SK-N-SH (cell line): ENCODE results near the gene MSL1.

Source experiments
- CTCF ChIP-seq: fragments of 200-600 bp; sonication (generic); IDR thresholded peaks from 2 replicates; pipeline ENCODE4 v1.6.1; 2017; ENCODE audit warnings: antibody characterized with exemption, mild to moderate bottlenecking, moderate library complexity
- EP300 ChIP-seq, 2 experiments: IDR thresholded peaks; 2 replicates each; pipeline versions ENCODE4 v1.4.0 to v1.6.1; 2012; ENCODE audit warnings: borderline replicate concordance in 1 of 2, low read depth in 1 of 2, low read length in 1 of 2
- EZH2phosphoT487 ChIP-seq: fragments of 200-600 bp; sonication (generic); IDR thresholded peaks from 2 replicates; pipeline ENCODE4 v1.6.1; 2017; ENCODE audit warnings: low read depth, mixed run types, mild to moderate bottlenecking, antibody characterized with exemption, moderate library complexity, borderline replicate concordance
- FOXJ3 ChIP-seq: sonication (generic); formaldehyde crosslinking; IDR thresholded peaks from 2 replicates; pipeline ENCODE4 v1.5.1; 2020; ENCODE audit warnings: mild to moderate bottlenecking, missing genetic modification reagents
- GATA2 ChIP-seq: sonication (generic); formaldehyde crosslinking; IDR thresholded peaks from 2 replicates; pipeline ENCODE4 v1.5.0; 2020; ENCODE audit warnings: mild to moderate bottlenecking, missing genetic modification reagents
- NRF1 ChIP-seq: IDR thresholded peaks from 2 replicates; pipeline ENCODE4 v1.6.1; 2012; ENCODE audit warnings: low read depth, mild to moderate bottlenecking, low read length

- TF ChIP-seq NRF1 (no peak), EP300 (IDR thresholded peaks at IDR 0.05; ENCODE audit: borderline replicate concordance in 1 of 2, low read depth in 1 of 2, low read length in 1 of 2) (no peak), CTCF (no peak), FOXJ3 (CRISPR knock-in tag) (no peak), EZH2phosphoT487 (no peak), GATA2 (CRISPR knock-in tag) (no peak)
Observed at GRCh38 chr17:40115101-40115436, 6.7 kb upstream of the MSL1 start.
